CD4-positive, alpha-beta T cell (primary cell): Measurements from ENCODE around the gene FADD. TPM values are rescaled to one million over a fixed set of nuclear protein-coding genes. Genes with fewer than 3 reads are reported as not detected.

ENCODE experiments used
- ATAC-seq: fragments of 200-7000 bp; cut with Tn5 transposase; one replicate; pipeline ENCODE4 v1.10.0; 2022; ENCODE audit warnings: mild to moderate bottlenecking; ENCODE audit not compliant: poor library complexity
- CTCF ChIA-PET: fragments of 350-600 bp; sonication (Branson Sonifier 250); formaldehyde crosslinking; loops from one replicate; lab custom pipeline; 2021; ENCODE audit warnings: antibody characterized with exemption, inconsistent platforms; lab: Charles Lee
- POLR2A ChIA-PET: fragments of 350-600 bp; sonication (Branson Sonifier 250); formaldehyde crosslinking; loops from one replicate; lab custom pipeline; 2021; ENCODE audit warnings: antibody characterized with exemption, inconsistent platforms; lab: Charles Lee
- DNase-seq, 14 experiments: peaks; one replicate each; pipeline ENCODE4 v3.0.0-alpha.2; 2013 to 2020; ENCODE audit warnings: mixed read lengths in 2 of 14
- H3K27ac ChIP-seq, 2 donors: one replicate each; pipeline versions ENCODE4 v1.5.1 to v1.7.0; 2013; ENCODE audit warnings: low read length in 2 of 2, low read depth in 1 of 2, mild to moderate bottlenecking in 1 of 2
- H3K27me3 ChIP-seq, 2 experiments: 1 replicate in 1 of 2; 2 replicates in 1 of 2; pipeline versions ENCODE4 v1.6.1 to v1.7.0; 2013; ENCODE audit warnings: low read length in 2 of 2, control low read depth in 1 of 2, mild to moderate bottlenecking in 1 of 2, moderate library complexity in 1 of 2; ENCODE audit not compliant: insufficient read depth in 2 of 2, control insufficient read depth in 1 of 2
- H3K36me3 ChIP-seq: one replicate; pipeline ENCODE4 v1.6.1; 2013; ENCODE audit warnings: low read length, control low read depth; ENCODE audit not compliant: insufficient read depth
- H3K4me1 ChIP-seq: one replicate; pipeline ENCODE4 v1.6.1; 2013; ENCODE audit warnings: low read length, control low read depth; ENCODE audit not compliant: insufficient read depth
- H3K4me3 ChIP-seq: one replicate; pipeline ENCODE4 v1.5.1; 2013; ENCODE audit warnings: mild to moderate bottlenecking, low read length, moderate library complexity
- H3K9me3 ChIP-seq, 2 experiments: 1 replicate in 1 of 2; 2 replicates in 1 of 2; pipeline versions ENCODE4 v1.6.1 to v1.7.0; 2013; ENCODE audit warnings: low read length in 2 of 2, mild to moderate bottlenecking in 2 of 2, control low read depth in 1 of 2, moderate library complexity in 1 of 2; ENCODE audit not compliant: control insufficient read depth in 1 of 2, insufficient read depth in 1 of 2
- H3K27ac Mint-ChIP-seq: one replicate; pipeline ENCODE4 v1.8.0; 2020; ENCODE audit warnings: mixed read lengths
- H3K27me3 Mint-ChIP-seq: one replicate; pipeline ENCODE4 v1.8.0; 2021; ENCODE audit warnings: mixed read lengths
- H3K36me3 Mint-ChIP-seq: one replicate; pipeline ENCODE4 v1.8.0; 2021; ENCODE audit warnings: low read depth, mixed read lengths
- H3K4me1 Mint-ChIP-seq: one replicate; pipeline ENCODE4 v1.8.0; 2021; ENCODE audit warnings: low read depth, mixed read lengths
- H3K4me3 Mint-ChIP-seq: one replicate; pipeline ENCODE4 v1.8.0; 2020; ENCODE audit warnings: mild to moderate bottlenecking, mixed read lengths
- H3K9me3 Mint-ChIP-seq: one replicate; pipeline ENCODE4 v1.8.0; 2020; ENCODE audit warnings: mixed read lengths
- intact Hi-C, 2 experiments: fragments of 100-400 bp; cut with DNase I in 1 of 2; cut with micrococcal nuclease in 1 of 2; formaldehyde crosslinking; loops; one replicate each; pipeline versions ENCODE4 v1.15.1 to v1.9.0; 2023 to 2025; cut with DNase I, micrococcal nuclease
- total RNA-seq, 174 experiments: library from RNA in 2 of 174; stranded (reverse) in 2 of 174; gene quantifications; one replicate each; pipeline ENCODE4 v1.2.3 and lab custom pipeline; 2021 to 2026
- TF ChIP-seq, protein P1 (sequence below): fragments of 200-600 bp; IDR thresholded peaks from one replicate; pipeline ENCODE4 v1.8.0; 2022; ENCODE audit warnings: antibody characterized with exemption, mild to moderate bottlenecking

The FADD gene
- total RNA-seq, 2 experiments from 2014 or later: 14.5 to 16.5 TPM

DNA sequence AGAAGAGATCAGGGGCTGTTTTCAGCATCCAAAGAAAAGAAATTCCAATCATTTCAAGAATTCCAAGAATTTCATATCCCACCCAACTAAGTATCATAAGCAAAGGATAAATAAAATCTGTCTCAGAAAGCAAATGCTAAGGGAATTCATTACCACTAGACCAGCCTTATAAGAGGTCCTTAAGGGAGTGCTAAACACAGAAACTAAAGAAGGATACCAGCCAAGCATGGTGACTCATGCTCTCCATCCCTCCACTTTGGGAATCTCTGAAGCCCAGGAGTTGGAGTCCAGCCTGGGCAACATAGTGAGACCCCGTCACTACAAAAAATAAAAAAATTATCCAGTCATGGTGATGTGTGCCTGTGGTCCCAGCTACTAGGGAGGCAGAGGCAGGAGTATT lies 17.8 kb downstream of the FADD start:
- intact Hi-C loops: no loop called here
- no peaks in the 10 kb centered on the region for H3K36me3 ChIP-seq
- peaks cover 15% of the 10 kb centered on the region for H3K27me3 Mint-ChIP-seq
- H3K4me1 Mint-ChIP-seq: no peaks in the 10 kb centered on the region
- CTCF ChIA-PET: interaction anchor here (1.1 kb wide), 1 partner anchor 45 kb away, joined by 4 read pairs; no protein-coding TSS in a partner anchor
- ATAC-seq (no peak), DNase-seq (no peak)
- H3K4me3 ChIP-seq: no peak overlapping the region
- TF ChIP-seq, protein P1, sequence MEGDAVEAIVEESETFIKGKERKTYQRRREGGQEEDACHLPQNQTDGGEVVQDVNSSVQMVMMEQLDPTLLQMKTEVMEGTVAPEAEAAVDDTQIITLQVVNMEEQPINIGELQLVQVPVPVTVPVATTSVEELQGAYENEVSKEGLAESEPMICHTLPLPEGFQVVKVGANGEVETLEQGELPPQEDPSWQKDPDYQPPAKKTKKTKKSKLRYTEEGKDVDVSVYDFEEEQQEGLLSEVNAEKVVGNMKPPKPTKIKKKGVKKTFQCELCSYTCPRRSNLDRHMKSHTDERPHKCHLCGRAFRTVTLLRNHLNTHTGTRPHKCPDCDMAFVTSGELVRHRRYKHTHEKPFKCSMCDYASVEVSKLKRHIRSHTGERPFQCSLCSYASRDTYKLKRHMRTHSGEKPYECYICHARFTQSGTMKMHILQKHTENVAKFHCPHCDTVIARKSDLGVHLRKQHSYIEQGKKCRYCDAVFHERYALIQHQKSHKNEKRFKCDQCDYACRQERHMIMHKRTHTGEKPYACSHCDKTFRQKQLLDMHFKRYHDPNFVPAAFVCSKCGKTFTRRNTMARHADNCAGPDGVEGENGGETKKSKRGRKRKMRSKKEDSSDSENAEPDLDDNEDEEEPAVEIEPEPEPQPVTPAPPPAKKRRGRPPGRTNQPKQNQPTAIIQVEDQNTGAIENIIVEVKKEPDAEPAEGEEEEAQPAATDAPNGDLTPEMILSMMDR: no peak
- H3K9me3 Mint-ChIP-seq: no peaks in the 10 kb centered on the region
- no peak overlapping the region for H3K27ac ChIP-seq
- no peaks in the 10 kb centered on the region for H3K27me3 ChIP-seq
- H3K27ac Mint-ChIP-seq: no peak overlapping the region
- POLR2A ChIA-PET: no interaction called here
- H3K4me1 ChIP-seq: no peaks in the 10 kb centered on the region
- H3K36me3 Mint-ChIP-seq: no peaks in the 10 kb centered on the region
- H3K4me3 Mint-ChIP-seq: no peak overlapping the region
- H3K9me3 ChIP-seq: no peaks in the 10 kb centered on the region

DNA sequence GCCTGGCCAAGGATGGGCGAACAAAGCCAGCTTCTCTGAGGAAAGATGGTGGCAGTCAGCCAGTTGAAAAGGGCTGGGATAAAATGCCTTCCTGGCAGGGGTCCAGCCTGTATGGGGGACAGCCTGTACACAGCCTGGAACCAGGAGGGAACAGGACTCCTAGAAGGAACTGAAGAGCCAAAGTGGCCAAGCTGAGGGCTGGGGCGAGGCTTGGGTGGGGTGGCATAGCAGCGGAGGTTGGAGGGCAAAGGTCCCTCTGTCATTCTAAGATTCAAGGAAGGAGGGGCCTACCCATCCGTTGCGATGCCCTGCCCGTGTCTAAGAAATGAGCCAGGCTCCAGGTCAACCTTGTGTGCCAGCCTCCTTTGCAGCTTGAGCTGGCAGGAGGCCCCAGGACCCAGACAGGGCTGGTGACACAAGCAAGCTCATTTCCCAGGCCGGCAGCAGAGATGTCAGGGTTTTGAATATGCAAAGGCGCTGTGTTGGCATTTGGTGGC lies 22.6 kb downstream of the FADD start:
- Histone ChIP-seq H3K27me3 (no peaks in the 10 kb centered on the region), H3K4me1 (no peaks in the 10 kb centered on the region), H3K27ac (no peak overlapping the region), H3K9me3 (no peaks in the 10 kb centered on the region), H3K36me3 (no peaks in the 10 kb centered on the region), H3K4me3 (no peak overlapping the region)
- ChIA-PET POLR2A (no interaction called here), CTCF (interaction anchor here (0.5 kb wide), 1 partner anchor 1387 kb away, joined by 3 read pairs; no protein-coding TSS in a partner anchor)
- H3K27ac Mint-ChIP-seq: no peak overlapping the region
- TF ChIP-seq, protein P1: no peak
- intact Hi-C loops: no loop called here
- DNase-seq (no peak), ATAC-seq (no peak)
- H3K4me1 Mint-ChIP-seq: no peaks in the 10 kb centered on the region
- H3K4me3 Mint-ChIP-seq: no peak overlapping the region
- no peaks in the 10 kb centered on the region for H3K27me3 Mint-ChIP-seq
- H3K36me3 Mint-ChIP-seq: no peaks in the 10 kb centered on the region
- no peaks in the 10 kb centered on the region for H3K9me3 Mint-ChIP-seq

DNA sequence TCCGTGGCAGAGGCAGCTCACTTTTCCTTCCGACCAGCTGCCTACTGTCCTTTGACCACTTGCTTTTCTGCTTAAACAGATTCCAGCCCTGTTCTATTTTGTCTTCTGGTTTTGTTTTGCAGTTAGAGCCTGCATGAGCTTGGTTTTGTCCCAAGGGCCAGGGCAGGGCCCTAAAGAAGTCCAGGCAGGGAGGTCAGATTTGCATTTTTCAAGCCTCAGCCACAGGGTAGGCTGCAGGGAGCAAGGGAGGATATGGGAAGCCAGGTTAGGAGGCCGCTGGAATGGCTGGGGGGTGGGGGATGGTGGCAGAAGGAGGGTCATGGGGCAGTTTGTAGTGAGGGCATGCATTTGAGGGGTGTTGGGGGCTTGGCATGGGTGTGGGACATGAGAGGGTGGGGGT lies 23.1 kb downstream of the FADD start:
- intact Hi-C loops: no loop called here
- POLR2A ChIA-PET: no interaction called here

More for the DNA sequence above, 23.1 kb downstream of the FADD start:
- H3K4me3 ChIP-seq: no peak overlapping the region
- CTCF ChIA-PET: interaction anchor here (0.5 kb wide), 1 partner anchor 1388 kb away, joined by 3 read pairs; no protein-coding TSS in a partner anchor
- ATAC-seq: no peak
- H3K27me3 ChIP-seq: no peaks in the 10 kb centered on the region
- no peak overlapping the region for H3K4me3 Mint-ChIP-seq
- DNase-seq: no peak
- H3K9me3 ChIP-seq: no peaks in the 10 kb centered on the region
- H3K9me3 Mint-ChIP-seq: no peaks in the 10 kb centered on the region
- no peaks in the 10 kb centered on the region for H3K4me1 Mint-ChIP-seq
- H3K36me3 ChIP-seq: no peaks in the 10 kb centered on the region
- H3K27me3 Mint-ChIP-seq: no peaks in the 10 kb centered on the region
- TF ChIP-seq, protein P1: no peak
- H3K4me1 ChIP-seq: no peaks in the 10 kb centered on the region
- no peaks in the 10 kb centered on the region for H3K36me3 Mint-ChIP-seq
- no peak overlapping the region for H3K27ac ChIP-seq
- no peak overlapping the region for H3K27ac Mint-ChIP-seq
